ENCODE data around the gene ASPA.
"Not testable (repeated sequence)": the region's sequence is repeated elsewhere in the genome, so short reads cannot be mapped to it uniquely, and the experiment has no call there.

ASPA gene

DNA sequence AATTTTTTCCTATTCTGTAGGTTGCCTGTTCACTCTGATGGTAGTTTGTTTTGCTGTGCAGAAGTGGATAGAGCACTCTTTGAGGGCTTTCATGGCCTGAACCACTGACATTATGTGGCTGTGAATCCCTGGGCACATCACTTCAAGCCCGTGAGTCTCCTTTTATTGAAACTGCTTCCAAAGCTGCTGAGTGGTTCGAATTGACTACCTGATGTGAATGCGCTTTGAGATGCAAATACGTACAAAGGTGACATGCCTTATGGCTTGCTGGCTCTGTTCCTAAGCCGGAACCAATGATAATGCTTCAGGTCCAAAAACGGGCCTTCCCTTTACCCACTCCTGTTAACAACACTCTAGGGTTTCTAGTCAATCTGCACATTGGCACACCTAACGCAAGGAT is 34.3 kb downstream of the ASPA start:
- DNase-seq: no peak

- DNase-seq: no peak
Observed at GRCh38 chr17:3511852-3512504, 36.2 kb downstream of the ASPA start.

DNA sequence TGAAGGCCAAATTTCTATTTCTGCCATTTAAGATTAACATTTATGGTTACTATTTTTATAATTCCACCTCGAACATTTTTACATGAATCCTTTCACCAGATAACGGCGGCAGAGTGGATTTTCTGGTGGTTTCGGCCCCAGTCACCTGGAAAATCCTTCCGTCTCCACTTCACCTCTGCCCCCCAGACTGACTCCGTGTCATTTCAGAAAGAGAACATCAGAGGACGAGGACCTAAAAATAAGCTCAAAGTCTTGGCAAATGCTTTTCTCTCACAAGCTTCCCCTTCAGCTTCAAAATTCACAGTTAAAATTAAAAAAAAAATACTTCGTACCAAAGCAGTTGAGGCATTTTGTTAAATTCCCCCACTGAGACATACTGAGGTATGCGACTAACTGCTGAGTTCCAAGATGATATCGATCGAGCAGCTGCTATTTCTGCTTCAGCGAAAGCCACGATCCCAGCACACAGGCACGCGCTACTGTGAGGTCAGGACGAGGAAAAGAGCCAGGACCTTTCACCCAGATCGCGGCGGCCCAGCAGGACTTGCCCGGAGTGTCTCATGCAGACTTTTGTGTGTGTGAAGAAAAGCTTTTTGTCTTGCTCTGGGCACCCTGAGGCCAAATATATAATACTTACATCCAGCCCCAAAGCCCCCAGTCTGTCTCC is 36.8 kb downstream of the ASPA start:
- DNase-seq: no peak

- DNase-seq: no peak
Observed at GRCh38 chr17:3513305-3514035, 37.7 kb downstream of the ASPA start.

GRCh38 chr17:3514167-3514566 is 38.4 kb downstream of the ASPA start:
- DNase-seq: not testable (repeated sequence)

GRCh38 chr17:3514873-3515272 is 39.1 kb downstream of the ASPA start:
- no peak for DNase-seq

GRCh38 chr17:3519472-3519871 is 43.7 kb downstream of the ASPA start:
- not testable (repeated sequence) for DNase-seq

DNA sequence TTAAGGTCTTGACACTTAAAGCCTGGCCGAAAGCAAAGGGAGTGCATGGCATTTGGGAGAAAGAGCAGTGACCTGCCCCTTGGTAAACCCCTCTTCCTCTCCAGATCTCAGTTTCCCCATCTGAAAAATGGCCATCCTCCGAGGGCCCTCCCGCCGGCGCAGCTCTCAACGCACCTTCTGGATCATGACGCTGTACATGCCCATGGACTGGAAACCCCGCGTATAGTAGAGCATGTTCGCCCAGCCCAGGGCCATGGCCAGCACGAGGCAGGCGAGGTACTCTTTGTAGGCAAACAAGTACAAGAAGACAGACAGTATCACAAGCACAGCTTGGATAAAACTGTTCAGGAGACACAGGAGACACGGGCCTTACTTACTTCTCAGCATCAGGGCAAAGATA is 48.2 kb downstream of the ASPA start:
- no peak for DNase-seq

DNA sequence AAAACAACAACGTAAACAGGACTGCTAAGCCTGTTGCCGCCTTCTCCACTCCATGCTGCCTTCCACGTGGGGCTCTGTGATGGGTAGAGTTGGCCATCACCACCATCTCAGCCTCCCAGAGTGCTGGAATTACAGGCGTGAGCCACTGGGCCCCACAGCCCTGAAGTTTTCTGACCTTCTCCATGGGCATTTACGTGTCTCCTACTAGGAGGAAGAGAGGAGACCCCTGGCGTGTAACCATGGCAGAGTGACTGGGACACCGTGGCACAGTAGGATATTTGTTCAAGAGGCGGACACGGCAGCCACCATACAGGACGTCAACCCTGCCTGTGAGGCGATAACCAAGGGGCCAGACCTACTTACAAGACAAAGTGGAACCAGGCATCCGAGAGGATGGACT is 50.7 kb downstream of the ASPA start:
- no peak for DNase-seq

DNA sequence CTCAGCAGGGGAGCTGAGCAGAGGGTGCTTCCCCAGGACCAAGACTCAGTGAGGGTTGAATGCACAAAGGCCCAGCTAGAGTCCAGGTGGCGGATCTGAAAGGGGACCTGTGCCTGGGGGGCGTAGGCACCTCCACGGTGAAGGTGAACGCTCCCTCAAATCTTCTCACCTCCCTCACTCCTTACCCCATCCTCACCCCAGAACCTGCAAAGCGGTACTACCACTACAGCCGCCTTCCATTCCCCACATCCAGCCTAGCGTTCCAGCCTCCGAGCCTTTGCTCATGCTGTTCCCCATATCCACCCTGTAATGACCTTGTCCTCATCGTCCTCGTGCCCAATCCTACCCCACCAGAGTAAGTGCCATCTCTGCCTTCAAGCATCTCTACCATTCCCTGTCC is 51.2 kb downstream of the ASPA start:
- no peak for DNase-seq

GRCh38 chr17:3527468-3527867 is 51.7 kb downstream of the ASPA start:
- DNase-seq: no peak

DNA sequence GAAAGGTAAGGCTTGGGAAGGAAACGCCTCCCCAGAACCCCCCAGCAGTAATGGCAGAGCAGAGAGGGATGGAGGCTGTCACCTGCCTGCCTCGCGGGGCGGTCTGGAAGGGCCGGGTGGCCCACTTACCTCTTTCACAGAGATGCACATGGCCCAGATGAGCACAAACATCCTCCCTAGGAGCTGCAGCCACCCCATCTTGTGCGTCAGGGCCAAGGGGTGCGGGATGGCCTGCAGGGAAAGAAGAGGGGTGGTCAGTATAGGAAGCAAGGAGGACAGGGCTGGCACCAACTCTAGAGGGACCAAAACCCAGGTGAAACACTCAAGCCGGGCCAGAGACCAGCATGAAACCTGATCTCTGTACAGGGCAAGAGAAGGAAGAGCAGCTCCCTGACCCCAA is 52.1 kb downstream of the ASPA start:
- DNase-seq: no peak

GRCh38 chr17:3528403-3528851 is 52.6 kb downstream of the ASPA start:
- DNase-seq: no peak

- DNase-seq: no peak
Observed at GRCh38 chr17:3528880-3529511, 53.2 kb downstream of the ASPA start.

DNA sequence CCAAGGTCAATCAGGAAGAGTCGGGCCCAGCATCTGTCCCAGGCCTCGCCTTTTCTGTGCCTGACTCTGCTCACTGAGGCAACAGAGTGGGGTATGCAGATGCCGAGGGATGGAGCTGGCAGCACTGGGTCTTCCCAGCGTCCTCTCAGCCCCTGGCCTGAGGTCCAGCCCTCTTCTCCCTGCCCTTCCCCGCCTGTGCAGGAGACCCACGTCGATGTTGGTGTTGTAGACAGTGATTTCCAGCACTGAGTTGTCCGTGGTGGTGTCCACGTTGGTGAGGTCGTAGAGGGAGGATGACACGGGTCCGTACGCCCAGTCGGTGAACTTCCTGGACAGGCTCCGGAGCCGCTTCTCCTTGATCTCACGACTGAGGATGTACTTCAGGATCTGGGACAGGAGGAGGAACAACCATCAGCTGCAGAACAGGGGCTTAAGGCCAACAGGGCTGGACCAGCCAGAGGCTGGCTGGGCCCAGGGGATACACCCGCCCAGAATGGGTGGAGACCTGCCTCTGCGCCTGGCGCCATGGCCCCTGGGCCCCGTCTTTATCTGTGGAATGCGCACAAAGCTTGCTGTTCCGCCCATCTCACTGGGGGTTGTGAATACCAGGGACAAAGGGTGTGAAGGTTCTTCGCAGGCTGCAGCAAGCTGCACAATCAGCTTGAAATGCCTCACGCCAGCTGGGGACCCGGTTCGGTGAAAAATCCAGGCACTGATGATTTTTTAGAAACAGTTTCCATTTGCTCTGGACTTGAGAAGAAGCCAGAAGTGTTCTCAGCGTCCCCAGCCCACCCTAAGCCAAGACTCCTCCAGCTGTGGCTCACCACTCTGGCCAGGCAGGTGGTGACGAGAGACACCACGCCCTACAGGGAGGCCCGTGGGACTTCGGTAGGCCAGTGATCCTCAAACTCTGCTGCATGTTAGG is 54.3 kb downstream of the ASPA start:
- no peak for DNase-seq

DNA sequence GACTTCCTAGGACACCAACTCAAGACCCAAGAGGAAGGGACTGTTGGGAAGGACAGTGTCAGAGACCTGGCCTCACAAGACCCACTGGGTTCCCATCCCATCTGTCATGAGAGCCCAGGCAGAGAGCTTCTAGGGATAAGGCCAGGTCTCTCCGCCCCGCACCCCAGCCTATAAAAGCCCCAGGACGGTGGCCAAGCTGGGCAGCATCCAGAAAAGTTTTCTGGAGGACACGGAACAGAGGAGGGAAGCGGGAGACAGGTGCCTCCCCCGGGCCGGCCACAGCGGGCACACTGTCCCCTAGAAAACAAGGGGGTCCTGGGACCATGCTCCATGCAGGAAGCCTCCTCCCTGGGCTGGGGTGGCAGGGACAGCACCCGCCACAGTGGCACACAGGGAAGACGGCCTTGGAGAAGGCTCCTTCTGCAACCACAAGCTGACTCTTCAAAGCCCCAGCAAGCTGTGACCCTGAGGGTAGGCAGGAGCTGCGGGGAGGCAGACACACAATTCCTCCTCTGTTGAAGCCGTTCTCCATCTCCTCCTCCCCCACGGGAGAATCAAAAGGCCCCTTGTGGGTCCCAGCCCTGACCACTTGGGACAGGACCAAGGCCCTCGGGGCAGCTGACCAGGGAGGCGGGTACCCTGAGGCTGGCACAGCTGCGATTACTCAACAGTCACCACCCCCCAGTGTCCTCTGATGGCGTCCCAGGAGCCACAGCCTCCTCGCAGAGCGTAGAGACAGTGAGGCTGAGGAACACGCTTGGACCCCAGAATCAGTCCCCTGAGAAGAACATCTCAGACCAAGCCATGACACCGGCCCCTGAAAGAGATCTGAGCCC is 55.7 kb downstream of the ASPA start:
- DNase-seq: no peak

- DNase-seq: no peak
Observed at GRCh38 chr17:3532106-3532858, 56.5 kb downstream of the ASPA start.

GRCh38 chr17:3532859-3533142 is 57.0 kb downstream of the ASPA start:
- no peak for DNase-seq

DNA sequence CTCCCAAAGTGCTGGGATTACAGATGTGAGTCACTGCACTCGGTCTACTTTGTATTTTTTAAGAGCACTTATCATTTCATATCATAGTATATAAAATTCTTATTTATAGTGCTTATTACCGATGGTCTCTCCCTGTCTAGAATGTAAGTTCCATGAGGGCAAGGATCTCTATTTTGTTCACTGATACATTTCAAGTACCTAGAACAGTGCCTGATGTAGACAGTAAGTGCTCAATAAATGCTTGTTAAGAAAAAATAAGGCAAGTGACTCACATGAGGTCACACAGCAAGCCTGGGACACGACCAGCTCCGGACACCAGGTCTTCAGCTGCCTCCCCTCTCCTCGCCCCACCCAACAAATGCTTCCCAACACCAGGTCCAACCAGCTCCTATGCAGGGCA is 58.0 kb downstream of the ASPA start:
- no peak for DNase-seq

- DNase-seq: no peak
Observed at GRCh38 chr17:3534881-3535252, 59.1 kb downstream of the ASPA start.
